ENCODE data around the gene CHRM1.

CHRM1 gene

GRCh38 chr11:62925745-62926679 is 4.8 kb upstream of the CHRM1 start:
- no peak for TF ChIP-seq CTCF (IDR thresholded peaks at IDR 0.05; ENCODE audit: insufficient read depth, low read depth, low read length, missing control alignments)
- no peak overlapping the region for H3K4me3 ChIP-seq (ENCODE audit: low read depth, low read length)
- no peak for DNase-seq (ENCODE audit: low read depth)

GRCh38 chr11:62925308-62925707 is 4.1 kb upstream of the CHRM1 start:
- no peak for TF ChIP-seq CTCF (IDR thresholded peaks at IDR 0.05; ENCODE audit: insufficient read depth, low read depth, low read length, missing control alignments)
- DNase-seq (ENCODE audit: low read depth), result no peak
- H3K4me3 ChIP-seq (ENCODE audit: low read depth, low read length), result no peak overlapping the region

GRCh38 chr11:62923601-62924411 is 2.6 kb upstream of the CHRM1 start:
- peak; percentile 71 for DNase-seq (ENCODE audit: low read depth)
- no peak overlapping the region; the same call in none of the 2 replicates for H3K4me3 ChIP-seq (ENCODE audit: low read depth, low read length)
- no peak for TF ChIP-seq CTCF (IDR thresholded peaks at IDR 0.05; ENCODE audit: insufficient read depth, low read depth, low read length, missing control alignments)

GRCh38 chr11:62922653-62923431 is 1.7 kb upstream of the CHRM1 start:
- TF ChIP-seq CTCF (IDR thresholded peaks at IDR 0.05; ENCODE audit: insufficient read depth, low read depth, low read length, missing control alignments), result peak; percentile 53
- H3K4me3 ChIP-seq (ENCODE audit: low read depth, low read length), result no peak overlapping the region
- DNase-seq (ENCODE audit: low read depth), result peak; percentile 41

GRCh38 chr11:62922189-62922589 is 1.0 kb upstream of the CHRM1 start:
- DNase-seq (ENCODE audit: low read depth), result no peak
- H3K4me3 ChIP-seq (ENCODE audit: low read depth, low read length), result no peak overlapping the region
- no peak for TF ChIP-seq CTCF (IDR thresholded peaks at IDR 0.05; ENCODE audit: insufficient read depth, low read depth, low read length, missing control alignments)

GRCh38 chr11:62921573-62922188 is 518 bp upstream of the CHRM1 start:
- DNase-seq (ENCODE audit: low read depth), result no peak
- H3K4me3 ChIP-seq (ENCODE audit: low read depth, low read length), result no peak overlapping the region
- TF ChIP-seq CTCF (IDR thresholded peaks at IDR 0.05; ENCODE audit: insufficient read depth, low read depth, low read length, missing control alignments), result no peak

Data from GM12865 (cell line).